AG09319 (cell line): ENCODE measurements around the gene CYB5R3.

ENCODE experiments used
- DNase-seq: peaks from one replicate; pipeline ENCODE4 v3.0.0-alpha.2; 2010; ENCODE audit warnings: low read depth; ENCODE audit errors: extremely low read depth
- TF ChIP-seq, protein P1 (sequence below): IDR thresholded peaks from 2 replicates; pipeline ENCODE4 v1.5.1; 2011; ENCODE audit warnings: low read depth, mild to moderate bottlenecking, inconsistent platforms, low read length, moderate library complexity

Gene CYB5R3

DNA sequence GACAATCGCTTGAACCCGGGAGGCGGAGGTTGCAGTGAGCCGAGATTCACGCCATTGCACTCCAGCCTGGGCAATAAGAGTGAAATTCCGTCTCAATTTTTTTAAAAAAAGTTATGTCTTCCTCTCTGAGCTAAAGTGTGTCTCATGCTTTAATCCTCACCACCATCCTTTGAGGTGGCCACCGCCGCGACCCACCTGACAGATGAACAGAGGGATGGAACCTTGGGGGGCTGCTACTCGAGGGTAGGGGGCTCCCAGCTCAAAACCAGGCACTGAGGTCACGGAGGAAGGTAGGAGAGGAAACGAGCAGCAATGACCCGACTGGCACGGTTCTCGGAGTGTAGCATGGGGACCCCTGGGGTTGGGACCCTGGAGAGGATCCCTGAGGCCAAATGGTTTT is 23.8 kb downstream of the CYB5R3 start:
- TF ChIP-seq, protein P1, sequence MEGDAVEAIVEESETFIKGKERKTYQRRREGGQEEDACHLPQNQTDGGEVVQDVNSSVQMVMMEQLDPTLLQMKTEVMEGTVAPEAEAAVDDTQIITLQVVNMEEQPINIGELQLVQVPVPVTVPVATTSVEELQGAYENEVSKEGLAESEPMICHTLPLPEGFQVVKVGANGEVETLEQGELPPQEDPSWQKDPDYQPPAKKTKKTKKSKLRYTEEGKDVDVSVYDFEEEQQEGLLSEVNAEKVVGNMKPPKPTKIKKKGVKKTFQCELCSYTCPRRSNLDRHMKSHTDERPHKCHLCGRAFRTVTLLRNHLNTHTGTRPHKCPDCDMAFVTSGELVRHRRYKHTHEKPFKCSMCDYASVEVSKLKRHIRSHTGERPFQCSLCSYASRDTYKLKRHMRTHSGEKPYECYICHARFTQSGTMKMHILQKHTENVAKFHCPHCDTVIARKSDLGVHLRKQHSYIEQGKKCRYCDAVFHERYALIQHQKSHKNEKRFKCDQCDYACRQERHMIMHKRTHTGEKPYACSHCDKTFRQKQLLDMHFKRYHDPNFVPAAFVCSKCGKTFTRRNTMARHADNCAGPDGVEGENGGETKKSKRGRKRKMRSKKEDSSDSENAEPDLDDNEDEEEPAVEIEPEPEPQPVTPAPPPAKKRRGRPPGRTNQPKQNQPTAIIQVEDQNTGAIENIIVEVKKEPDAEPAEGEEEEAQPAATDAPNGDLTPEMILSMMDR, result no peak
- no peak for DNase-seq

DNA sequence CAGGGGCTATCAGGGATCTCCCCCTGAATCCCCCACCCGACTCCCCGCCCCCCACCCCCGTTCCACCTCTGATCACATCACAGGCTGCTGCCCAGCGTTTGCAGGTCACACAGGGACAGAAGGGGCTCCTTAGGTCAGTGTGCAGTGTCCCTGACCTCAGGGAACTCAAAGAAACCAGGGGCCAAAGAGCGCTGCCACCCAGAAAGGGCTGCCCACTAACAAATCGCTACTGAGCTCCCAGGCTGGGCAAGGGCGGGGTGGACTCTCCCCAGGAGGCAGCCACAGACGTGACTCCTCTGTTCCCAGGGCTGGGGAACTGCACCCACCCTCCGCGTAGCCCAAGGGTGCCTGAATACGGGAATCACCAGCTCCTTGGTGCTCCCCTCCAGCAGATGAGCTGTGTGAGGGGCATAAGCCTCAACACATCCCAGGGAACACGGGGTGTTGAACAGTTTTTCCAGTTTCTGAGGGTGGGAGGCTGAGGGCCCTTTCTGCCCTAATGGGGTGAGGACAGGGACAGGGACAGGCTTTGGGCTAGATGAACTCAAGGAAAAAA is 24.6 kb downstream of the CYB5R3 start:
- no peak for DNase-seq
- TF ChIP-seq, protein P1, result no peak

DNA sequence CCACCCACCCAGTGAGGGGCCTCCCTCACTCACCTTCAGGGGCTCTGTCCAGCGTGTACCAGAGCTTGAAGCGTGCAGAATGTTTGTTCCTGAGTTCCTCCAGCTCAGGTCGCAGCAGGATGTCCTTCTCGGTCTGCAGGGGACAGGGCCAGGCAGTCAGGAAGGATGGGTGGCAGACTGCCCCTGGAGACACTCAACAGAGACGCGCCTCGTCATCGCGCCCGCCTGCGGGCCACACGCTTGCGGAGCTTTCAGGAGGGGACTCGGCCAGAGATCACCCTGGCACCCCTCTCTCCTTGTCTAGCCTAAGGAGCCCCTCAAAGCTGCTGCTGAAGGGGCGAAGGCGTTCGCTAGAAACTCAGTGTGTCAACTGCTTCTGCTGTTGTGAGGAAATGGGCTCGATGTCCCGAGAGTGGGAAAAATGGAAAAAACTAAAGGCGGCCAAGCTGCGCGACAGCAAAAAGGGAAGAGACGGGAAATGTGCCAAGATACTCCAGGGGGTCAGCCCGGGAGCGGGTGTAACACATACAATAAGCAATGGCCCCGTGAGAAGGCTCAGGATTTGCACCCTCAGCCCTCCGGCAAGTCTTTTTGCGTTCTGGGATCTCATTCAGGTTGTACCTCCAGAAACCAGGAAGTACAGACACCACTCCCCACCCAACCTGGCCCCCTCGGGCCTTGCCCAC is 25.3 kb downstream of the CYB5R3 start:
- DNase-seq, result no peak

DNA sequence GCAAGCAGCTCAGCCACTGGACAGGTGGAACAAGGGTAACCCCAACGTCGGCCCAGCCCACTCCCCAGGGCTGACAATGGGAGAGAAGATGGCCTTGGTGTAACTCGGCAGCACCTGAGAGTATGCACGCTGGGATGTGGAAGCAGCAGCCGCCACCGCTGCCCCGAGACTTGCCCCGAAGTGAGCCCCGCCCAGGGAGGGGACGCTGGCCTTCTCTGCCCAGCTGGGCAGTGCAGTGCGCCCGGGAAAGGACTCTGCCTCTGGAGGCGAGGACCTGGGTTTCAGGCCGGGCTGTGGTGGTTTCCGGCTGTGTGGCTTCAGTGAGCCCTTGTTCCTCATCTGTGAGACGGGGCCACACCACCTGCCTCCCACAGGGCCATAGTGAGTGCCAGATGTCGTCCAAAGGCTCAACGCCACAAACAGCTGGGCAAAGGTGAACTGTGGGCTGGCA is 25.9 kb downstream of the CYB5R3 start:
- TF ChIP-seq, protein P1, result no peak
- no peak for DNase-seq

More for the DNA sequence above, 25.3 kb downstream of the CYB5R3 start:
- TF ChIP-seq, protein P1, result no peak

DNA sequence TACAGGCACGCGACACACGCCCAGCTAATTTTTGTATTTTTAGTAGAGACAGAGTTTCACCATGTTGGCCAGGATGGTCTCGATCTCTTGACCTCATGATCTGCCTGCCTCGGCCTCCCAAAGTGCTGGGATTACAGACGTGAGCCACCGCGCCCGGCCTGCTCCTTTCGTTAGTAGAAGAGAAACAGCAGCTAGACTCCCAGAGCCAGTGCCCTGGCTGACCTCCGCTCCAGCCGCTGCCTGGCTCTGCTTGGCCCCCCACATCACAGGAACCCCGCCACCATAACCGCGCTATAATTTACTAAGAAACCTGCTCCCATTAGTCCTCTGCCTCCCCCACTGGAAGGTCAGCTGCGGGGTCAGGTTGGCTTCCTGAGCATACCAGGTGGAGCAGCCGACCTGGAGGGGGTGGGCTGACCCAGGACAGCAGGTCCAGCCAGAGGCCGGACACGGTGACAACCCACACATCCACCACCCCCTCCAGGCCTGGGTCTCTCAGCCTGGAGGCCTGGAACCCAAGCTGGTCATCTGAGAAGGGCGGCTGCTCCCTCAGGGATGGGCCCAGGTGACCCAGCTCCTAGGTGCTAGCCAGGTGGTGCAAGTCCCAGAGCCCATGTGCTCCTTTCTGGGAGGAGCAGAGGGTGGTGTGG is 27.0 kb downstream of the CYB5R3 start:
- no peak for DNase-seq
- TF ChIP-seq, protein P1, result no peak

DNA sequence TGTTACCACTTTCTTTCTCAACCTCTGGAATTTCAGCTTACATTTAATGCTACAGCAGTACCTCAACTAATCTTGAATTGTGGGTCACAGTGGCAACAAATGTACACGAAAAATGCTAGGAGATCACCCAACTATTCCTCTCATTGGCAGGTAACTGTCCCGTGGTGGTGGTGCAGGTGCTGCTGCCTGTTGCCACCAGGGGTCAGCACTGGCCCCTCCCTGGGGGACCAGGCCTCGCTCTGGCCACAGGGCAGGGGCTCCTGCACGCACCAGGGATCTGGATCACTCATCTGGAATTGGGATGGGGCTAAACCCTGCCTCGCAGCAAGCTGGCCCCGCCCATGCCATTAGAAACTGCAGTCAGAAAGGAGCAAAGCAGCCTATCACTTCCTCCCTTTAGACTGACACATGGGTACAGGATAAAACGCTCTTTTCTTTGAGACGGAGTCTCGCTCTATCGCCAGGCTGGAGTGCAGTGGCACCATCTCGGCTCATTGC is 27.6 kb downstream of the CYB5R3 start:
- DNase-seq, result peak; percentile 53

More for the DNA sequence above, 27.6 kb downstream of the CYB5R3 start:
- TF ChIP-seq, protein P1, result peak; percentile 90
